HG02884 (cell line): ENCODE data around the gene CKM.
A peak's percentile ranks its signal among the peaks of the same experiment; 100 is the strongest.

Experiments used
- ATAC-seq: cut with Tn5 transposase; IDR thresholded peaks from one replicate; pipeline ENCODE4 v1.9.1; 2021; ENCODE audit warnings: mild to moderate bottlenecking, moderate library complexity; ENCODE audit not compliant: unreplicated experiment

Gene CKM

GRCh38 chr19:45322744-45323281 lies at the start of gene CKM:
TSS of gene CKM (minus strand) at chr19:45322875. CDS start at chr19:45319713, 3,162 bp downstream.
- ATAC-seq: no peak

GRCh38 chr19:45370410-45371204 lies 47.9 kb upstream of the CKM start, which contains the start of gene ERCC2:
TSS of gene ERCC2 (minus strand) at chr19:45370573. CDS start at chr19:45370540, 33 bp downstream.
- ATAC-seq: peak; percentile 92

GRCh38 chr19:45368737-45369340 lies 46.2 kb upstream of the CKM start:
- no peak for ATAC-seq

- ATAC-seq: no peak
Measured at GRCh38 chr19:45368127-45368526, 45.5 kb upstream of the CKM start.

GRCh38 chr19:45364696-45365095 lies 42.0 kb upstream of the CKM start:
- no peak for ATAC-seq

GRCh38 chr19:45363861-45364459 lies 41.3 kb upstream of the CKM start:
- ATAC-seq: no peak

- no peak for ATAC-seq
Measured at GRCh38 chr19:45362291-45362690, 39.6 kb upstream of the CKM start.

- no peak for ATAC-seq
Measured at GRCh38 chr19:45361608-45362007, 38.9 kb upstream of the CKM start.

- no peak for ATAC-seq
Measured at GRCh38 chr19:45358213-45358792, 35.6 kb upstream of the CKM start.

- no peak for ATAC-seq
Measured at GRCh38 chr19:45357445-45357783, 34.7 kb upstream of the CKM start.

- ATAC-seq: no peak
Measured at GRCh38 chr19:45356760-45357444, 34.2 kb upstream of the CKM start.

- ATAC-seq: no peak
Measured at GRCh38 chr19:45355910-45356309, 33.2 kb upstream of the CKM start.

GRCh38 chr19:45355402-45355801 lies 32.7 kb upstream of the CKM start:
- ATAC-seq: no peak

GRCh38 chr19:45354241-45354842 lies 31.7 kb upstream of the CKM start:
- ATAC-seq: no peak

- no peak for ATAC-seq
Measured at GRCh38 chr19:45352914-45353796, 30.5 kb upstream of the CKM start.

- ATAC-seq: no peak
Measured at GRCh38 chr19:45352471-45352870, 29.8 kb upstream of the CKM start.

- ATAC-seq: no peak
Measured at GRCh38 chr19:45352062-45352461, 29.4 kb upstream of the CKM start.

- no peak for ATAC-seq
Measured at GRCh38 chr19:45351401-45351952, 28.8 kb upstream of the CKM start.

GRCh38 chr19:45350477-45351058 lies 27.9 kb upstream of the CKM start:
- ATAC-seq: no peak
